ENCODE data around the gene OR2A25. TPM values are rescaled to one million over a fixed set of nuclear protein-coding genes. Genes with fewer than 3 reads are reported as not detected.

The OR2A25 gene, protein sequence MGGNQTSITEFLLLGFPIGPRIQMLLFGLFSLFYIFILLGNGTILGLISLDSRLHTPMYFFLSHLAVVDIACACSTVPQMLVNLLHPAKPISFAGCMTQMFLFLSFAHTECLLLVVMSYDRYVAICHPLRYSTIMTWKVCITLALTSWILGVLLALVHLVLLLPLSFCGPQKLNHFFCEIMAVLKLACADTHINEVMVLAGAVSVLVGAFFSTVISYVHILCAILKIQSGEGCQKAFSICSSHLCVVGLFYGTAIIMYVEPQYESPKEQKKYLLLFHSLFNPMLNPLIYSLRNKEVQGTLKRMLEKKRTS
- polyA plus RNA-seq (2012; ENCODE audit: insufficient read depth, insufficient read length, low read depth): not detected

DNA sequence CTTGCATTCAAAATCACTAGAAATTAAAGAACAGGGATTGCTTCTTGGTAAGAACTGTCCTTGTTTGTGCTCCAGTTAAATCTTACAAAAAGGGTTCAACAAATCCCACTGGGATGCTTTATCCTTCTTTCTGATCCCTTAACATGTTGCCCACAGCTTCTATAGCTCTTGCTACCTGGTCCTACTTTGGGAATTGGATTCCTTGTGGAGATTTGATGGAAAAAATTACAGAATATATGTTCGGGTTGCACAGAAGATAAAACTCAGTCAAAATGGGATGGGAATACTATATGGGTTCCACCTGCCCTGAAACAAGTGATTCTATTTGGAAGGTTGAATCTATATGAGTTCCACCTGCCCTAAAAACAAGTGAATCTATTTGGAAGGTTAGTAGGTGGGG, at the start of gene OR2A25:
Gene OR2A25 (plus strand): TSS at position 301 of the 400 bp plus-strand sequence. CDS start 4,409 bp downstream, outside the sequence.
- TF ChIP-seq, protein P1, sequence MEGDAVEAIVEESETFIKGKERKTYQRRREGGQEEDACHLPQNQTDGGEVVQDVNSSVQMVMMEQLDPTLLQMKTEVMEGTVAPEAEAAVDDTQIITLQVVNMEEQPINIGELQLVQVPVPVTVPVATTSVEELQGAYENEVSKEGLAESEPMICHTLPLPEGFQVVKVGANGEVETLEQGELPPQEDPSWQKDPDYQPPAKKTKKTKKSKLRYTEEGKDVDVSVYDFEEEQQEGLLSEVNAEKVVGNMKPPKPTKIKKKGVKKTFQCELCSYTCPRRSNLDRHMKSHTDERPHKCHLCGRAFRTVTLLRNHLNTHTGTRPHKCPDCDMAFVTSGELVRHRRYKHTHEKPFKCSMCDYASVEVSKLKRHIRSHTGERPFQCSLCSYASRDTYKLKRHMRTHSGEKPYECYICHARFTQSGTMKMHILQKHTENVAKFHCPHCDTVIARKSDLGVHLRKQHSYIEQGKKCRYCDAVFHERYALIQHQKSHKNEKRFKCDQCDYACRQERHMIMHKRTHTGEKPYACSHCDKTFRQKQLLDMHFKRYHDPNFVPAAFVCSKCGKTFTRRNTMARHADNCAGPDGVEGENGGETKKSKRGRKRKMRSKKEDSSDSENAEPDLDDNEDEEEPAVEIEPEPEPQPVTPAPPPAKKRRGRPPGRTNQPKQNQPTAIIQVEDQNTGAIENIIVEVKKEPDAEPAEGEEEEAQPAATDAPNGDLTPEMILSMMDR (IDR thresholded peaks at IDR 0.05; ENCODE audit: low read depth, low read length): no peak
- H3K27me3 ChIP-seq: no peaks in the 10 kb centered on the region; the same call in 1 of the 2 replicates
- no peaks in the 10 kb centered on the region for H3K9me3 ChIP-seq

DNA sequence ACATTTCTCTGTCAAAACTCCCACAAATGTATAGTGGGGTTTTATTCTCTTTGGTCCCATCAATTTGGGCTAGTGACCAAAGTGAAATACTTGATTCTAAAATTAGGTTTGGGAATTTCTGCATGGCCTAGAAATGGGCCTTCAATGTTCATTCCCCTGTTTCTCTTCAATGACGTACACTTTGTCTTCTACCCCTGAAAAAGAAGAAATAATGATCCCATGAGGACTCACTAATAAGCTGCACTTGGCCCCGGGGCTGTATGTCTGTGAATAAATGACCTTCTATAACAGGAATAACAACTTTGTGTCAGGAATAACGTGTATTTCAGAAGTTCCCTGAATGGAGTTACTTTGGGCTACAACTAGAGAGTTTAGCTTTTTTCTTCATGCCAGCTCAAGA, 49.3 kb upstream of the OR2A25 start:
- Histone ChIP-seq H3K9me3 (no peaks in the 10 kb centered on the region), H3K36me3 (no peaks in the 10 kb centered on the region), H3K27me3 (no peaks in the 10 kb centered on the region), H3K4me3 (ENCODE audit: low read depth, low read length) (no peak overlapping the region), H3K4me1 (no peaks in the 10 kb centered on the region)
- TF ChIP-seq, protein P1 (IDR thresholded peaks at IDR 0.05; ENCODE audit: low read depth, low read length): no peak
- no peak for DNase-seq

More for the DNA sequence above, at the start of gene OR2A25:
- DNase-seq: no peak
- Histone ChIP-seq H3K36me3 (no peaks in the 10 kb centered on the region), H3K4me3 (ENCODE audit: low read depth, low read length) (no peak within 1 kb of the TSS), H3K4me1 (no peaks in the 10 kb centered on the region)

DNA sequence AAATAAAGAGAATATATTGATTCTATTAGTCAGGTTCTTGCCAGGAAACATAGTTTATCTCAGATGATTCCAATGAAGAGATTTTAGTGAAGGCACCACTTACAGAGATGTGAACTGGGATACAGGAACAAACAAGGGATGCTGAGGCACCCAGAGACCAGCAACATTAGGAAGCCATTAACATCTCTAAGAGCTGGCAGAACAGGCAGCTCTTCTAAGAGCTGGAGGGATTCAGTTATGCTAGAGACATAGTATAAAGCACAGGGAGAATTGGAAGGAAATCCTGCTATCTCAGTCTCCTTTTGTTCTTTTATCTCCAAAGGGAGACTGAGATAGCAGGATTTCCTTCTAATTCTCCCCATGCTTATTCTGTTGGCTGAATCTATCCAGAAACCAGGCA, 47.4 kb upstream of the OR2A25 start:
- no peak for DNase-seq
- Histone ChIP-seq H3K4me1 (no peaks in the 10 kb centered on the region), H3K27me3 (no peaks in the 10 kb centered on the region; the same call in 1 of the 2 replicates), H3K36me3 (no peaks in the 10 kb centered on the region), H3K9me3 (no peaks in the 10 kb centered on the region), H3K4me3 (ENCODE audit: low read depth, low read length) (no peak overlapping the region)
- TF ChIP-seq, protein P1 (IDR thresholded peaks at IDR 0.05; ENCODE audit: low read depth, low read length): no peak

DNA sequence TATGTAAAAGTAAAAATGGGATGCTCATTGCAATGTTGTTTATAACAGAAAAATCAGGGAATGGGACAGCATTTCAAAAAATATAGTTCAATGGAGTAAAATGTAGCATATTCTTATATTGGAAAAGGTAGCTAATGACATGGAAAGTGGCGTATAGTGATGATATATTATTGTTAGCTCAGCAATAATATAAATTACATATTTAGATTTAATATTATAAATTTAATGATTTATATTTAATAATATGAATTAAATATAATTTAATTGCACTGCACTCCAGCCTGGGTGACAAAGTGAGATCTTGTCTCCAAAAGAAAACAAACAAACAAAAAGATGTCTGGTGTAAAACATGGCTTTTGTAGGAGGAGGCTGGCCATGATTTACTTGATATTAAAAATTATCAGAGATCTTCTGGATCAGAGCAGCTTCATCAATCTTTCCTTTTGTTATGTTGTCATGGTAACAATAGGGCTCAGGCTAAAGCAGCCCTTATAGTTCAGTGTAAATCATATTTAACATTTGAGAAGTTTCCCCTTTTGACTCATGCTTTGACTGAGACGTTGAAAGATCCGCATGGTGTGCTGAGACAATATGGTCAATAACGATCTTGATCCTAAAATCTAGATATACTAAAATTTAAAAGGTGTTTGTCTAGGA, 46.3 kb upstream of the OR2A25 start:
- no peak for DNase-seq
- TF ChIP-seq, protein P1 (IDR thresholded peaks at IDR 0.05; ENCODE audit: low read depth, low read length): no peak
- H3K9me3 ChIP-seq: no peaks in the 10 kb centered on the region

DNA sequence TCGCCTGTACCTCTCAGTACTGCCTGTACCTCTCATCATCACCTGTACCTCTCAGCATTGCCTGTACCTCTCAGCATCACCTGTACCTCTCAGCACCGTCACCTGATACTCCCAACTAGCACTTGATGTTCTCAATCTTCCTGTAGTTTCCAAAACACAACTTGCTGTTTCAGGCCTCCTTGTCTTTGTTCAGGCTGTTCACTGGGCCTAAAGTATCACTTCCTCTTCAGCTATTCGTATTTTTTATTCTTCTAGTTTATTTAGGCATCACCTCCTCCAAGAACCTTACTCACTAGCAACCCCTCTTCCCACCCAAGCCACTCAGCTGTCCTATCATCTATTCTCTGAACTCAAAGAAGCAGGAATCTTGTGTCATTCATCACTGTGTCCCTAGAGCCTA, 45.4 kb upstream of the OR2A25 start:
- Histone ChIP-seq H3K36me3 (no peaks in the 10 kb centered on the region), H3K9me3 (no peaks in the 10 kb centered on the region), H3K4me3 (ENCODE audit: low read depth, low read length) (no peak overlapping the region), H3K27me3 (no peaks in the 10 kb centered on the region; the same call in 1 of the 2 replicates), H3K4me1 (no peaks in the 10 kb centered on the region)
- TF ChIP-seq, protein P1 (IDR thresholded peaks at IDR 0.05; ENCODE audit: low read depth, low read length): no peak
- no peak for DNase-seq

More for the DNA sequence above, 46.3 kb upstream of the OR2A25 start:
- Histone ChIP-seq H3K27me3 (no peaks in the 10 kb centered on the region; the same call in 1 of the 2 replicates), H3K4me1 (no peaks in the 10 kb centered on the region), H3K4me3 (ENCODE audit: low read depth, low read length) (no peak overlapping the region), H3K36me3 (no peaks in the 10 kb centered on the region)

All from BE2C (cell line).